ENCODE results near the gene MAP3K3. TPM values are rescaled to one million over a fixed set of nuclear protein-coding genes. Genes with fewer than 3 reads are reported as not detected.

The MAP3K3 gene
- total and polyA plus RNA-seq, 9 of the 15 experiments (the other 6 are each of a cell fraction or from before 2014, with no cell fraction given) = 0.69 to 16.5 (median 12.1) TPM

GRCh38 chr17:63685578-63685977, 63.4 kb downstream of the MAP3K3 start (continued):
- TF ChIP-seq, protein P1, sequence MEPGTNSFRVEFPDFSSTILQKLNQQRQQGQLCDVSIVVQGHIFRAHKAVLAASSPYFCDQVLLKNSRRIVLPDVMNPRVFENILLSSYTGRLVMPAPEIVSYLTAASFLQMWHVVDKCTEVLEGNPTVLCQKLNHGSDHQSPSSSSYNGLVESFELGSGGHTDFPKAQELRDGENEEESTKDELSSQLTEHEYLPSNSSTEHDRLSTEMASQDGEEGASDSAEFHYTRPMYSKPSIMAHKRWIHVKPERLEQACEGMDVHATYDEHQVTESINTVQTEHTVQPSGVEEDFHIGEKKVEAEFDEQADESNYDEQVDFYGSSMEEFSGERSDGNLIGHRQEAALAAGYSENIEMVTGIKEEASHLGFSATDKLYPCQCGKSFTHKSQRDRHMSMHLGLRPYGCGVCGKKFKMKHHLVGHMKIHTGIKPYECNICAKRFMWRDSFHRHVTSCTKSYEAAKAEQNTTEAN (CRISPR knock-in tag; IDR thresholded peaks at IDR 0.05) = no peak
- TF ChIP-seq BHLHE40 (IDR thresholded peaks at IDR 0.05; ENCODE audit: low read length) (no peak), ZNF398 (CRISPR knock-in tag; IDR thresholded peaks at IDR 0.05) (no peak), CXXC5 (CRISPR knock-in tag; IDR thresholded peaks at IDR 0.05) (no peak), ZBTB8A (IDR thresholded peaks at IDR 0.05; ENCODE audit: partially characterized antibody) (no peak), RAD51 (IDR thresholded peaks at IDR 0.05; ENCODE audit: borderline replicate concordance, low read depth) (no peak), CSDE1 (IDR thresholded peaks at IDR 0.05) (no peak), ADNP (tag; IDR thresholded peaks at IDR 0.05) (no peak), ZNF12 (CRISPR knock-in tag; IDR thresholded peaks at IDR 0.05) (no peak)
- TF ChIP-seq, protein P2, sequence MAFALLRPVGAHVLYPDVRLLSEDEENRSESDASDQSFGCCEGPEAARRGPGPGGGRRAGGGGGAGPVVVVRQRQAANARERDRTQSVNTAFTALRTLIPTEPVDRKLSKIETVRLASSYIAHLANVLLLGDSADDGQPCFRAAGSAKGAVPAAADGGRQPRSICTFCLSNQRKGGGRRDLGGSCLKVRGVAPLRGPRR (CRISPR knock-in tag; IDR thresholded peaks at IDR 0.05) = no peak
- TF ChIP-seq, protein P3, sequence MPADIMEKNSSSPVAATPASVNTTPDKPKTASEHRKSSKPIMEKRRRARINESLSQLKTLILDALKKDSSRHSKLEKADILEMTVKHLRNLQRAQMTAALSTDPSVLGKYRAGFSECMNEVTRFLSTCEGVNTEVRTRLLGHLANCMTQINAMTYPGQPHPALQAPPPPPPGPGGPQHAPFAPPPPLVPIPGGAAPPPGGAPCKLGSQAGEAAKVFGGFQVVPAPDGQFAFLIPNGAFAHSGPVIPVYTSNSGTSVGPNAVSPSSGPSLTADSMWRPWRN (IDR thresholded peaks at IDR 0.05; ENCODE audit: low read depth) = no peak
